Measurements from ENCODE around the gene PDP2.

PDP2 gene

DNA sequence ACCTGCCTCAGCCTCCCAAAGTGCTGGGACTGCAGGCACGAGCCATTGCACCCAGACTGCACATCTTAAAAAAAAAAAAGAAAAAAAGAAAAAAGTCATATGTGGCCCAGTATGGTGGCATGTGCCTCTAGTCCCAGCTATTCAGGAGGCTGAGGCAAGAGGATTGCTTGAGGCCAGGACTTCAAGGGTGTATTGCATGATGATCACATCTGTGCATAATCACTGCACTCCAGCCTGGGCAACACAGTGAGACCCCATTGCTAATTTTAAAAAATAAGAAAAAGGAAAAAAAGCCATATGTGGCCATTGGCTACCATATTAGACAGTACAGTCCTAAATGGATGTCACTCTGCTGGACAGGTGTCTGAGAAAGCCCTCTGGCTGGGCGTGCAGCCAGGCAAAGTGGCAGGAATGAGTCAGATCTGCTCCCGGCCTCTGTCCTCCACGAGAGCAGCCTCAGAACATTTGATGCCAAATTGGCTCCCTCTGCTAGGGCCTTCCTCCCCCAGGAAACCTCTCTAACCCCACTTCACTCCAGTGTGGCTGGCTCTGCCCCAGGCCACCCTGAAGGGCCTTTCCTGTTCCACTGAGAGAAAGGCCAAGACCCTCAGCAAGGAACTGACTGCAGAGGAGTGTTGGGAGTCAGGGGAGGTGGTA, 21.4 kb upstream of the PDP2 start:
- TF ChIP-seq SNAI2 (CRISPR knock-in tag; IDR thresholded peaks at IDR 0.05) (no peak), POU6F1 (CRISPR knock-in tag; IDR thresholded peaks at IDR 0.05; ENCODE audit: borderline replicate concordance, low read depth) (no peak), TCF4 (CRISPR knock-in tag; IDR thresholded peaks at IDR 0.05; ENCODE audit: borderline replicate concordance) (no peak), PPARA (CRISPR knock-in tag; IDR thresholded peaks at IDR 0.05; ENCODE audit: borderline replicate concordance) (no peak), GLIS3 (CRISPR knock-in tag; IDR thresholded peaks at IDR 0.05) (no peak), CSRNP3 (CRISPR knock-in tag; IDR thresholded peaks at IDR 0.05) (no peak), ZFP3 (CRISPR knock-in tag; IDR thresholded peaks at IDR 0.05) (no peak), ZNF70 (CRISPR knock-in tag; IDR thresholded peaks at IDR 0.05) (no peak), ARNTL (CRISPR knock-in tag; IDR thresholded peaks at IDR 0.05; ENCODE audit: borderline replicate concordance, low read depth) (no peak), ZC3H10 (CRISPR knock-in tag; IDR thresholded peaks at IDR 0.05) (no peak), ISL1 (CRISPR knock-in tag; IDR thresholded peaks at IDR 0.05) (no peak)
- TF ChIP-seq, protein P1, sequence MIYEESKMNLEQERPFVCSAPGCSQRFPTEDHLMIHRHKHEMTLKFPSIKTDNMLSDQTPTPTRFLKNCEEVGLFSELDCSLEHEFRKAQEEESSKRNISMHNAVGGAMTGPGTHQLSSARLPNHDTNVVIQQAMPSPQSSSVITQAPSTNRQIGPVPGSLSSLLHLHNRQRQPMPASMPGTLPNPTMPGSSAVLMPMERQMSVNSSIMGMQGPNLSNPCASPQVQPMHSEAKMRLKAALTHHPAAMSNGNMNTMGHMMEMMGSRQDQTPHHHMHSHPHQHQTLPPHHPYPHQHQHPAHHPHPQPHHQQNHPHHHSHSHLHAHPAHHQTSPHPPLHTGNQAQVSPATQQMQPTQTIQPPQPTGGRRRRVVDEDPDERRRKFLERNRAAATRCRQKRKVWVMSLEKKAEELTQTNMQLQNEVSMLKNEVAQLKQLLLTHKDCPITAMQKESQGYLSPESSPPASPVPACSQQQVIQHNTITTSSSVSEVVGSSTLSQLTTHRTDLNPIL (CRISPR knock-in tag; IDR thresholded peaks at IDR 0.05; ENCODE audit: low read depth), result no peak
- TF ChIP-seq, protein P2, sequence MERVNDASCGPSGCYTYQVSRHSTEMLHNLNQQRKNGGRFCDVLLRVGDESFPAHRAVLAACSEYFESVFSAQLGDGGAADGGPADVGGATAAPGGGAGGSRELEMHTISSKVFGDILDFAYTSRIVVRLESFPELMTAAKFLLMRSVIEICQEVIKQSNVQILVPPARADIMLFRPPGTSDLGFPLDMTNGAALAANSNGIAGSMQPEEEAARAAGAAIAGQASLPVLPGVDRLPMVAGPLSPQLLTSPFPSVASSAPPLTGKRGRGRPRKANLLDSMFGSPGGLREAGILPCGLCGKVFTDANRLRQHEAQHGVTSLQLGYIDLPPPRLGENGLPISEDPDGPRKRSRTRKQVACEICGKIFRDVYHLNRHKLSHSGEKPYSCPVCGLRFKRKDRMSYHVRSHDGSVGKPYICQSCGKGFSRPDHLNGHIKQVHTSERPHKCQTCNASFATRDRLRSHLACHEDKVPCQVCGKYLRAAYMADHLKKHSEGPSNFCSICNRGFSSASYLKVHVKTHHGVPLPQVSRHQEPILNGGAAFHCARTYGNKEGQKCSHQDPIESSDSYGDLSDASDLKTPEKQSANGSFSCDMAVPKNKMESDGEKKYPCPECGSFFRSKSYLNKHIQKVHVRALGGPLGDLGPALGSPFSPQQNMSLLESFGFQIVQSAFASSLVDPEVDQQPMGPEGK (CRISPR knock-in tag; IDR thresholded peaks at IDR 0.05; ENCODE audit: borderline replicate concordance), result no peak
- peak; percentile 84 for ATAC-seq

DNA sequence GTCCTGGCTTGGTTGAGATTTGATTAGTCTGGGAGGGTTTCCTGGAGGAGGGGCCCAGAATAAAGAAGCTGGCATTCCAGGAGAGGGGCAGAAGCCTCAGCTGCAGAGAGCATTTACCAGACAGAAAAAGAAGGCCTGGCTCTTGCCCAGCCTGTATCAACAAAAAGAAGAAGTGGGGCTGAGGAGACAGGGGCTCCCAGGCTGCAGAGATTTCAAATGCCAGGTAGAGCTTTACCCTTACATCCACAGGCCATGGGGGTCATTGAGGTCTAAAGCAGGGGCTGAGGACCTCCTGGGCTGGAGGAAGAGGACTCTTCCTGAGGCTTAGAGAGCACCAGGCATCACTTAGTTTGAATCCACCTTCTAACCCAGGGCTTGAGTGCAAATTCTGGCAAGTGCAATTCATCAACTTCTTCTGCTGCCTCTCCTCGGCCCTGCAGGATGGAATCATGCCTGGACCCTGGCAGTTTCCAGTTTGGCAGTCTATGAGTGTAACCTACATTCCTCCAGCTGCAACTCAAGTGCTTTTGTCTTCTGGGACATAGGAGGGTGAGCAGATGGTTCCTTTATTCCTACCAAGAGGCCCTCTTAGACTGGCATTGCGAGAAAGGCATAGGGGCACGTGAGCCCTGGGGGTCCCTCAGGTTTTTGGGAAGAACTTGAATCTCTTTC, 20.8 kb upstream of the PDP2 start:
- ATAC-seq, result peak; percentile 34

More for the DNA sequence above, 20.8 kb upstream of the PDP2 start:
- TF ChIP-seq RARB (CRISPR knock-in tag; IDR thresholded peaks at IDR 0.05) (no peak), TCF4 (CRISPR knock-in tag; IDR thresholded peaks at IDR 0.05; ENCODE audit: borderline replicate concordance) (no peak), TOX (CRISPR knock-in tag; IDR thresholded peaks at IDR 0.05; ENCODE audit: borderline replicate concordance) (no peak), ISL1 (CRISPR knock-in tag; IDR thresholded peaks at IDR 0.05) (no peak), SNAI2 (CRISPR knock-in tag; IDR thresholded peaks at IDR 0.05) (no peak), CSRNP3 (CRISPR knock-in tag; IDR thresholded peaks at IDR 0.05) (no peak), ESRRG (CRISPR knock-in tag; IDR thresholded peaks at IDR 0.05) (no peak), ZFP30 (CRISPR knock-in tag; IDR thresholded peaks at IDR 0.05) (no peak), BACH2 (CRISPR knock-in tag; IDR thresholded peaks at IDR 0.05; ENCODE audit: borderline replicate concordance) (no peak), PPARA (CRISPR knock-in tag; IDR thresholded peaks at IDR 0.05; ENCODE audit: borderline replicate concordance) (no peak), ZNF565 (CRISPR knock-in tag; conservative IDR thresholded peaks at IDR 0.05; ENCODE audit: low read depth) (no peak), ZFP3 (CRISPR knock-in tag; IDR thresholded peaks at IDR 0.05) (no peak), ZC3H10 (CRISPR knock-in tag; IDR thresholded peaks at IDR 0.05) (no peak), ZNF70 (CRISPR knock-in tag; IDR thresholded peaks at IDR 0.05) (no peak), ZNF8 (CRISPR knock-in tag; IDR thresholded peaks at IDR 0.05) (no peak), CSDC2 (CRISPR knock-in tag; IDR thresholded peaks at IDR 0.05) (no peak), POU6F1 (CRISPR knock-in tag; IDR thresholded peaks at IDR 0.05; ENCODE audit: borderline replicate concordance, low read depth) (no peak), ARNTL (CRISPR knock-in tag; IDR thresholded peaks at IDR 0.05; ENCODE audit: borderline replicate concordance, low read depth) (no peak)
- TF ChIP-seq, protein P1 (CRISPR knock-in tag; IDR thresholded peaks at IDR 0.05; ENCODE audit: low read depth), result no peak

Measured in SK-N-SH treated with all-trans-retinoic acid at 6 μM for 48 hours (cell line).